IMR-90 (cell line): ENCODE data around the gene MAML3. TPM values are rescaled to one million over a fixed set of nuclear protein-coding genes. Genes with fewer than 3 reads are reported as not detected.
A peak's percentile ranks its signal among the peaks of the same experiment; 100 is the strongest.

Experiments
- ATAC-seq: fragments of 200-7000 bp; cut with Tn5 transposase; 2 replicates; pipeline ENCODE4 v1.9.1; 2020; ENCODE audit warnings: low read depth, mild to moderate bottlenecking, moderate library complexity
- BruUV-seq: library from RNA; stranded (reverse); fragments of 400-500 nt; replicated peaks from 2 replicates; lab custom pipeline; 2021; lab: Mats Ljungman, UMichigan
- CTCF ChIA-PET: fragments of 300-600 bp; formaldehyde crosslinking; extraction: SDS; loops from one replicate; lab custom pipeline; 2021; ENCODE audit warnings: antibody characterized with exemption; lab: Yijun Ruan, JAX
- POLR2A ChIA-PET: fragments of 300-600 bp; sonication (Branson Sonifier 250); formaldehyde crosslinking; loops from one replicate; lab custom pipeline; 2022; ENCODE audit warnings: antibody characterized with exemption; ENCODE audit not compliant: unreplicated experiment; lab: Charles Lee
- DNase-seq: peaks from one replicate; pipeline ENCODE4 v3.0.0; 2013
- H2AFZ ChIP-seq: replicated peaks from 2 replicates; pipeline ENCODE3; 2013; ENCODE audit warnings: low read length, mild to moderate bottlenecking; ENCODE audit not compliant: poor library complexity
- H2AK5ac ChIP-seq: 2 replicates; pipeline ENCODE4 v1.6.1; 2013; ENCODE audit warnings: low read depth, low read length, inconsistent platforms
- H2AK9ac ChIP-seq: replicated peaks from 2 replicates; pipeline ENCODE3; 2013; ENCODE audit warnings: mild to moderate bottlenecking, low read depth, low read length, moderate library complexity; ENCODE audit not compliant: poor library complexity
- H2BK120ac ChIP-seq: 2 replicates; pipeline ENCODE4 v1.6.1; 2013; ENCODE audit warnings: low read depth, low read length, inconsistent platforms
- H2BK15ac ChIP-seq: 3 replicates; pipeline ENCODE4 v1.6.1; 2013; ENCODE audit warnings: low read depth, low read length, inconsistent platforms
- H2BK20ac ChIP-seq: 2 replicates; pipeline ENCODE4 v1.6.1; 2013; ENCODE audit warnings: low read depth, mild to moderate bottlenecking, inconsistent platforms, low read length, moderate library complexity
- H2BK5ac ChIP-seq: 2 replicates; pipeline ENCODE4 v1.6.1; 2013; ENCODE audit warnings: mild to moderate bottlenecking, low read depth, low read length, inconsistent platforms; ENCODE audit not compliant: poor library complexity, severe bottlenecking
- H3K14ac ChIP-seq: replicated peaks from 2 replicates; pipeline ENCODE4 v1.6.1; 2013; ENCODE audit warnings: low read depth, low read length, inconsistent platforms
- H3K18ac ChIP-seq: 2 replicates; pipeline ENCODE4 v1.6.1; 2013; ENCODE audit warnings: low read depth, low read length, control low read depth
- H3K23ac ChIP-seq: 2 replicates; pipeline ENCODE4 v1.6.1; 2013; ENCODE audit warnings: low read depth, low read length, inconsistent platforms
- H3K27ac ChIP-seq: 2 replicates; pipeline ENCODE4 v1.5.1; 2013; ENCODE audit warnings: mild to moderate bottlenecking, control low read depth, low read length; ENCODE audit not compliant: insufficient read depth
- H3K27me3 ChIP-seq: 2 replicates; pipeline ENCODE4 v1.6.1; 2013; ENCODE audit warnings: low read length; ENCODE audit not compliant: control insufficient read depth, insufficient read depth
- H3K36me3 ChIP-seq: 2 replicates; pipeline ENCODE4 v1.6.1; 2013; ENCODE audit warnings: low read length, mixed read lengths; ENCODE audit not compliant: control insufficient read depth, insufficient read depth
- H3K4ac ChIP-seq: 2 replicates; pipeline ENCODE4 v1.6.1; 2013; ENCODE audit warnings: low read depth, low read length, inconsistent platforms
- H3K4me1 ChIP-seq: 2 replicates; pipeline ENCODE4 v1.6.1; 2013; ENCODE audit warnings: low read length, mixed read lengths; ENCODE audit not compliant: control insufficient read depth, insufficient read depth
- H3K4me2 ChIP-seq: 2 replicates; pipeline ENCODE4 v1.6.1; 2013; ENCODE audit warnings: low read depth, mild to moderate bottlenecking, control low read depth, low read length, moderate library complexity
- H3K4me3 ChIP-seq: 2 replicates; pipeline ENCODE4 v1.5.1; 2013; ENCODE audit warnings: low read depth, mild to moderate bottlenecking, control low read depth, low read length, moderate library complexity; ENCODE audit not compliant: insufficient read depth
- H3K56ac ChIP-seq: 2 replicates; pipeline ENCODE4 v1.6.1; 2013; ENCODE audit warnings: low read length, inconsistent platforms; ENCODE audit not compliant: insufficient read depth; ENCODE audit errors: extremely low read depth
- H3K79me1 ChIP-seq, 2 experiments: 2 replicates each; pipeline ENCODE4 v1.6.1; 2013; ENCODE audit warnings: low read length in 2 of 2, inconsistent platforms in 1 of 2, low read depth in 1 of 2
- H3K9ac ChIP-seq: 2 replicates; pipeline ENCODE4 v1.6.1; 2013; ENCODE audit warnings: low read depth, low read length, control low read depth
- H3K9me1 ChIP-seq: 2 replicates; pipeline ENCODE4 v1.6.1; 2013; ENCODE audit warnings: low read length, inconsistent platforms; ENCODE audit not compliant: insufficient read depth
- H3K9me3 ChIP-seq: 2 replicates; pipeline ENCODE4 v1.6.1; 2013; ENCODE audit warnings: low read length; ENCODE audit not compliant: control insufficient read depth, insufficient read depth
- H4K20me1 ChIP-seq: 2 replicates; pipeline ENCODE4 v1.6.1; 2013; ENCODE audit warnings: low read length, inconsistent platforms; ENCODE audit not compliant: insufficient read depth
- H4K5ac ChIP-seq: 2 replicates; pipeline ENCODE4 v1.6.1; 2013; ENCODE audit warnings: mild to moderate bottlenecking, low read depth, low read length, control low read depth
- H4K8ac ChIP-seq, 2 experiments: 2 replicates each; pipeline ENCODE4 v1.6.1; 2013; ENCODE audit warnings: low read depth in 2 of 2, low read length in 2 of 2, control low read depth in 1 of 2, inconsistent platforms in 1 of 2
- H4K91ac ChIP-seq: 2 replicates; pipeline ENCODE4 v1.6.1; 2013; ENCODE audit warnings: low read depth, low read length, inconsistent platforms; ENCODE audit not compliant: insufficient read depth
- CHD1 ChIP-seq: IDR thresholded peaks from 2 replicates; pipeline ENCODE4 v1.6.1; 2012; ENCODE audit warnings: low read depth, low read length, improper control_type of control experiment
- FOS ChIP-seq: fragments of 150-350 bp; IDR thresholded peaks from 2 replicates; pipeline ENCODE4 v1.6.1; 2016; ENCODE audit warnings: low read depth, low read length
- MAZ ChIP-seq: IDR thresholded peaks from 2 replicates; pipeline ENCODE4 v1.6.1; 2012; ENCODE audit warnings: low read depth, mild to moderate bottlenecking, low read length, improper control_type of control experiment, moderate library complexity, borderline replicate concordance
- NFE2L2 ChIP-seq: fragments of 150-350 bp; IDR thresholded peaks from 2 replicates; pipeline ENCODE4 v1.6.1; 2016; ENCODE audit warnings: low read depth, mild to moderate bottlenecking, low read length
- POLR2A ChIP-seq: IDR thresholded peaks from 2 replicates; pipeline ENCODE4 v1.6.1; 2012; ENCODE audit warnings: mild to moderate bottlenecking, low read depth, low read length
- RFX5 ChIP-seq: IDR thresholded peaks from 2 replicates; pipeline ENCODE4 v1.8.0; 2012; ENCODE audit warnings: low read depth, mild to moderate bottlenecking, low read length, moderate library complexity
- USF2 ChIP-seq: fragments of 150-350 bp; IDR thresholded peaks from 2 replicates; pipeline ENCODE4 v1.6.1; 2017; ENCODE audit warnings: mild to moderate bottlenecking, antibody characterized with exemption, low read length, low read depth
- WGBS, 2 experiments: methylation state at CpG; one replicate each; pipeline versions ENCODE4 v1.1.5 to v1.1.7; 2013; ENCODE audit warnings: missing lambda C conversion rate in 2 of 2; ENCODE audit not compliant: insufficient read length in 1 of 2; ENCODE audit errors: extremely low coverage in 2 of 2; 5-methylcytosine and 5-hydroxymethylcytosine counted together
- dilution Hi-C: fragments of 300-500 bp; cut with HindIII; formaldehyde crosslinking; loops from one replicate; pipeline ENCODE4 v1.14.3; 2018; ENCODE audit warnings: low sequenced_read_pairs; ENCODE audit not compliant: unreplicated experiment
- in situ Hi-C: fragments of 300-500 bp; cut with MboI; formaldehyde crosslinking; loops from 3 replicates; pipeline ENCODE4 v1.14.3; 2019; ENCODE audit warnings: low sequenced_read_pairs, inconsistent platforms, mixed read lengths
- intact Hi-C: fragments of 100-400 bp; cut with micrococcal nuclease; formaldehyde crosslinking; loops from 2 replicates; pipeline ENCODE4 v1.10.0; 2022
- polyA plus RNA-seq, 3 experiments: library from polyadenylated mRNA; depleted of rRNA; stranded (reverse); fragments of >200 nt; gene quantifications; 2 replicates each; pipeline ENCODE4 v1.2.3, GENCODE V29; 2012; ENCODE audit warnings: low replicate concordance in 1 of 3
- total RNA-seq: library from RNA; depleted of rRNA; stranded (reverse); fragments of >200 nt; gene quantifications from 2 replicates; pipeline ENCODE4 v1.2.3, GENCODE V29; 2012

MAML3 gene
- total and polyA plus RNA-seq, 2 of the 4 experiments (the other 2 are of a cell fraction) = 0.90 to 1.7 TPM

- dilution Hi-C loops = no loop called here
- Histone ChIP-seq H3K9me3 (no peaks in the 10 kb centered on the region), H3K4me1 (peaks cover 36% of the 10 kb centered on the region), H3K4me3 (no peak overlapping the region), H2AK5ac (no peak overlapping the region), H2BK20ac (peak overlapping the region; percentile 83; the same call in 1 of the 2 replicates), H3K9ac (no peak overlapping the region), H3K4me2 (peak overlapping the region; percentile 79; the same call in 1 of the 2 replicates), H3K27me3 (no peaks in the 10 kb centered on the region), H3K79me1 (peaks cover 14 to 45% of the 10 kb centered on the region in 2 experiments), H2BK120ac (peak overlapping the region; percentile 91; the same call in 1 of the 2 replicates), H3K18ac (no peak overlapping the region; the same call in 1 of the 2 replicates), H2BK15ac (0 out of 3 replicates have a peak overlapping the region, but pooled peaks have one; percentile 85), H3K56ac (no peak overlapping the region), H3K23ac (peak overlapping the region; percentile 75; the same call in 1 of the 2 replicates), H3K4ac (peak overlapping the region; percentile 92; the same call in 1 of the 2 replicates), H3K36me3 (no peaks in the 10 kb centered on the region), H4K8ac (peak overlapping the region in 1 of 2 experiments; percentile 96; a peak in 1 of 4 replicates), H4K5ac (no peak overlapping the region; the same call in 1 of the 2 replicates), H3K9me1 (peaks cover 18% of the 10 kb centered on the region), H2BK5ac (peak overlapping the region; percentile 46), H3K14ac (peak overlapping the region; percentile 61; the same call in 1 of the 2 replicates), H4K20me1 (no peaks in the 10 kb centered on the region), H4K91ac (peak overlapping the region; percentile 92; the same call in 1 of the 2 replicates), H3K27ac (no peak overlapping the region), H2AFZ (no peak overlapping the region), H2AK9ac (no peak overlapping the region)
- TF ChIP-seq FOS = no peak
- TF ChIP-seq POLR2A = no peak
- no peak for TF ChIP-seq USF2
- TF ChIP-seq RFX5 = no peak
- no peak for TF ChIP-seq NFE2L2
- TF ChIP-seq CHD1 = no peak
- no peak for TF ChIP-seq MAZ
- DNase-seq = peak; percentile 51
- BruUV-seq = no TSS peak
- POLR2A ChIA-PET = no interaction called here
- CTCF ChIA-PET = no interaction called here
- 0 out of 2 replicates have a peak, but pooled peaks have one; percentile 10 for ATAC-seq
- in situ Hi-C loops = no loop called here
- WGBS, 2 experiments = no CpG with 5 or more reads among the region's 2 CpGs
- intact Hi-C loops = loop anchor here (5.0 kb wide), 1 partner anchor 56 kb away; no protein-coding TSS in a partner anchor
Measured at GRCh38 chr4:140080883-140081282, 73.1 kb downstream of the MAML3 start.
